Measurements from ENCODE around the gene SPTLC2.

The SPTLC2 gene

DNA sequence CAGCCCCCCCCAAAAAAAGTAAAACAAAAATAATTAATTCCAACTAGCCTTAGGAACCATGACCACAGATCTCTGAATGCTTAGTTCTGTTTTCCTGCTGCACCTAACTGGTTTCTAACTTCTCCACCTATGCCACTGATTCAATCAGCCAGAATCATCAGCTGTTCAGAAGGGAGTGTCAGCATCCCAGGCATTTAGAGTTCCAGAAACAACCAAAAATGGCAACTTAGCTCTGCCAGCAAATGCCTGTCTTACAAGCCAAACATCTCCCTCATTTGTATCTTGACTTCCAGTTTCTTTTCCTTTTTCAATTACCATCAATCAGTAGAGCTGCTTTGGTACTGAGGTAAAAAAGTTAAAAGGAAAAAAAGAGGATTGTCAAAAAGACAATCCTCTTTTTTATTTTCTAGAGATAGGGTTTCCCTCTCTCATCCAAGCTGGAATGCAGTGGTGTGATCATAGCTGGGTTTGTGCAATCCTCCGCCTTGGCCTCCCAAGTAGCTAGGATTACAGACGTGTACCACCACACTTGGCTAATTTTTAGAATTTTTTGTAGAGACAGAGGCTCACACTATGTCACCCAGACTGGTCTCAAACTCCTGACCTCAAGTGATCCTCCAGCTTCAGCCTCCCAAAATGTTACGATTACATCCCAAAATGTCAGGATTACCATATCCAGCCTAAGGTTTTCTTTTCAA is 72.7 kb downstream of the SPTLC2 start:
- Histone ChIP-seq H3K4me3 (replicated peaks; ENCODE audit: insufficient read depth, low read length) (no peak overlapping the region), H3K27ac (replicated peaks) (no peak overlapping the region), H3K27me3 (ENCODE audit: insufficient read depth, poor library complexity, severe bottlenecking) (no peaks in the 10 kb centered on the region)
- no peak for TF ChIP-seq SPI1 (IDR thresholded peaks at IDR 0.05; ENCODE audit: borderline replicate concordance, low read depth)
- TF ChIP-seq, protein P1, sequence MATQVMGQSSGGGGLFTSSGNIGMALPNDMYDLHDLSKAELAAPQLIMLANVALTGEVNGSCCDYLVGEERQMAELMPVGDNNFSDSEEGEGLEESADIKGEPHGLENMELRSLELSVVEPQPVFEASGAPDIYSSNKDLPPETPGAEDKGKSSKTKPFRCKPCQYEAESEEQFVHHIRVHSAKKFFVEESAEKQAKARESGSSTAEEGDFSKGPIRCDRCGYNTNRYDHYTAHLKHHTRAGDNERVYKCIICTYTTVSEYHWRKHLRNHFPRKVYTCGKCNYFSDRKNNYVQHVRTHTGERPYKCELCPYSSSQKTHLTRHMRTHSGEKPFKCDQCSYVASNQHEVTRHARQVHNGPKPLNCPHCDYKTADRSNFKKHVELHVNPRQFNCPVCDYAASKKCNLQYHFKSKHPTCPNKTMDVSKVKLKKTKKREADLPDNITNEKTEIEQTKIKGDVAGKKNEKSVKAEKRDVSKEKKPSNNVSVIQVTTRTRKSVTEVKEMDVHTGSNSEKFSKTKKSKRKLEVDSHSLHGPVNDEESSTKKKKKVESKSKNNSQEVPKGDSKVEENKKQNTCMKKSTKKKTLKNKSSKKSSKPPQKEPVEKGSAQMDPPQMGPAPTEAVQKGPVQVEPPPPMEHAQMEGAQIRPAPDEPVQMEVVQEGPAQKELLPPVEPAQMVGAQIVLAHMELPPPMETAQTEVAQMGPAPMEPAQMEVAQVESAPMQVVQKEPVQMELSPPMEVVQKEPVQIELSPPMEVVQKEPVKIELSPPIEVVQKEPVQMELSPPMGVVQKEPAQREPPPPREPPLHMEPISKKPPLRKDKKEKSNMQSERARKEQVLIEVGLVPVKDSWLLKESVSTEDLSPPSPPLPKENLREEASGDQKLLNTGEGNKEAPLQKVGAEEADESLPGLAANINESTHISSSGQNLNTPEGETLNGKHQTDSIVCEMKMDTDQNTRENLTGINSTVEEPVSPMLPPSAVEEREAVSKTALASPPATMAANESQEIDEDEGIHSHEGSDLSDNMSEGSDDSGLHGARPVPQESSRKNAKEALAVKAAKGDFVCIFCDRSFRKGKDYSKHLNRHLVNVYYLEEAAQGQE (IDR thresholded peaks at IDR 0.05; ENCODE audit: insufficient replicate concordance, low read depth), result no peak
- no peak for TF ChIP-seq POLR2AphosphoS5 (IDR thresholded peaks at IDR 0.05; ENCODE audit: low read depth)
- TF ChIP-seq GABPA (IDR thresholded peaks at IDR 0.05; ENCODE audit: low read depth), result no peak
- TF ChIP-seq, protein P2, sequence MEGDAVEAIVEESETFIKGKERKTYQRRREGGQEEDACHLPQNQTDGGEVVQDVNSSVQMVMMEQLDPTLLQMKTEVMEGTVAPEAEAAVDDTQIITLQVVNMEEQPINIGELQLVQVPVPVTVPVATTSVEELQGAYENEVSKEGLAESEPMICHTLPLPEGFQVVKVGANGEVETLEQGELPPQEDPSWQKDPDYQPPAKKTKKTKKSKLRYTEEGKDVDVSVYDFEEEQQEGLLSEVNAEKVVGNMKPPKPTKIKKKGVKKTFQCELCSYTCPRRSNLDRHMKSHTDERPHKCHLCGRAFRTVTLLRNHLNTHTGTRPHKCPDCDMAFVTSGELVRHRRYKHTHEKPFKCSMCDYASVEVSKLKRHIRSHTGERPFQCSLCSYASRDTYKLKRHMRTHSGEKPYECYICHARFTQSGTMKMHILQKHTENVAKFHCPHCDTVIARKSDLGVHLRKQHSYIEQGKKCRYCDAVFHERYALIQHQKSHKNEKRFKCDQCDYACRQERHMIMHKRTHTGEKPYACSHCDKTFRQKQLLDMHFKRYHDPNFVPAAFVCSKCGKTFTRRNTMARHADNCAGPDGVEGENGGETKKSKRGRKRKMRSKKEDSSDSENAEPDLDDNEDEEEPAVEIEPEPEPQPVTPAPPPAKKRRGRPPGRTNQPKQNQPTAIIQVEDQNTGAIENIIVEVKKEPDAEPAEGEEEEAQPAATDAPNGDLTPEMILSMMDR (IDR thresholded peaks at IDR 0.05; ENCODE audit: insufficient read depth, low read length), result no peak
- DNase-seq (ENCODE audit: low read depth in 1 of 2, low spot score in 1 of 2), result no peak

DNA sequence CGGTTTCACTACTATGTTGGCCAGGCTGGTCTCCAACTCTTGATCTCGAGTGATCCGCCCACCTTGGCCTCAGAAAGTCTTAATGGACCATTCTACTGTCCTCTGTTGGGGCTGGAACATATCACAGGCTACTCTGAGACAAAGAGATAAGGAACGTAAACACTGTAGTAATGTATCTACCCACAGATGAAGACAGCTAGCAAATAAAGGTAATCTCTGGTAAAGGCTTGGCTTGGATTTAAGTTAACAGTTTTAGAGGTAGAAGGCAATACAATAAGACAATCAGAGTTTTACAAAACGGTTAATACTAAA is 73.2 kb downstream of the SPTLC2 start:
- no peak for TF ChIP-seq SPI1 (IDR thresholded peaks at IDR 0.05; ENCODE audit: borderline replicate concordance, low read depth)
- TF ChIP-seq GABPA (IDR thresholded peaks at IDR 0.05; ENCODE audit: low read depth), result no peak
- no peak for TF ChIP-seq POLR2AphosphoS5 (IDR thresholded peaks at IDR 0.05; ENCODE audit: low read depth)
- TF ChIP-seq, protein P2 (IDR thresholded peaks at IDR 0.05; ENCODE audit: insufficient read depth, low read length), result no peak
- no peak for DNase-seq (ENCODE audit: low read depth in 1 of 2, low spot score in 1 of 2)
- H3K4me3 ChIP-seq (replicated peaks; ENCODE audit: insufficient read depth, low read length), result no peak overlapping the region
- H3K27me3 ChIP-seq (ENCODE audit: insufficient read depth, poor library complexity, severe bottlenecking), result no peaks in the 10 kb centered on the region
- H3K27ac ChIP-seq (replicated peaks), result no peak overlapping the region

DNA sequence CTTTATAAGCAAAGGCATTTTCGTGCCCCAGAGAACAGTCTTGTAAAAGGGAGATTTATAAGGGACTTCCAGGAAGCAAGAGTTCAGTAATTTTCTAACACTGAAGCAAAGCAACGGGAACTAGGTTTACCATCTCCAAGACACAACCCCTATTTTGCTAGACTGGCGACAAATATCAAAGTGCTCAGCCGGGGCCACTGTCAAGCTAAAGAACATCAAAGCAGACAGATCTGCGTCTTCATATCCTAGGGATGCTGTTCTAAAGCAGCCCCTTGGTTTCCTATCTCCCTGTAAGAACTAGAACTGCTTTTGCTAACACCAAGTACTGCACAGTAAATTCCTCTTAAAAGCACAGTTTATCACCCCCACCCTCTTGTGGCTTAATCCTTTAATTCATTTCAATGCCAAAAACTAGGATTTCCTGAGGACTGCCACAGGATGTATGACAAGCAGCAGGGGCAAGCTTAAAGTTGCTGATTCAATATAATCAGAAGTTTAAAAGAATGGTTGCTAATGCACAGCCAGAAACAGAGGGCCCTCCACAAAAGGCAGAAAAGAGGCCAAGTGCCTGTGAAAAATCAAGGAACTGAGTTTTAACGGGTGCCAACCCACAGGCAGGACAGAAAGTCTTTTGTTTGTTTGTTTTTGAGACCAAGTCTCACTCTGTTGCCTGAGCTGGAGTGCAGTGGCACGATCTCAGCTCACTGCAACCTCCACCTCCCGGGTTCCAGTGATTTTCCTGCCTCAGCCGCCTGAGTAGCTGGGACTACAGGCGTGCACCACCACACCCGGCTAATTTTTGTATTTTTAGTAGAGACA is 73.8 kb downstream of the SPTLC2 start:
- no peaks in the 10 kb centered on the region for H3K27me3 ChIP-seq (ENCODE audit: insufficient read depth, poor library complexity, severe bottlenecking)
- TF ChIP-seq GABPA (IDR thresholded peaks at IDR 0.05; ENCODE audit: low read depth) (no peak), POLR2AphosphoS5 (IDR thresholded peaks at IDR 0.05; ENCODE audit: low read depth) (no peak), SPI1 (IDR thresholded peaks at IDR 0.05; ENCODE audit: borderline replicate concordance, low read depth) (no peak)
- TF ChIP-seq, protein P2 (IDR thresholded peaks at IDR 0.05; ENCODE audit: insufficient read depth, low read length), result no peak
- TF ChIP-seq, protein P1 (IDR thresholded peaks at IDR 0.05; ENCODE audit: insufficient replicate concordance, low read depth), result no peak
- peak overlapping the region; percentile 7; the same call in 1 of the 2 replicates for H3K27ac ChIP-seq (replicated peaks)
- H3K4me3 ChIP-seq (replicated peaks; ENCODE audit: insufficient read depth, low read length), result no peak overlapping the region
- DNase-seq (ENCODE audit: low read depth in 1 of 2, low spot score in 1 of 2), result no peak

Measured in HL-60 (cell line).